HG02884 (cell line): ENCODE results near the gene TGFBR3.

ENCODE experiments used
- ATAC-seq: cut with Tn5 transposase; IDR thresholded peaks from one replicate; pipeline ENCODE4 v1.9.1; 2021; ENCODE audit warnings: mild to moderate bottlenecking, moderate library complexity; ENCODE audit not compliant: unreplicated experiment

The TGFBR3 gene

DNA sequence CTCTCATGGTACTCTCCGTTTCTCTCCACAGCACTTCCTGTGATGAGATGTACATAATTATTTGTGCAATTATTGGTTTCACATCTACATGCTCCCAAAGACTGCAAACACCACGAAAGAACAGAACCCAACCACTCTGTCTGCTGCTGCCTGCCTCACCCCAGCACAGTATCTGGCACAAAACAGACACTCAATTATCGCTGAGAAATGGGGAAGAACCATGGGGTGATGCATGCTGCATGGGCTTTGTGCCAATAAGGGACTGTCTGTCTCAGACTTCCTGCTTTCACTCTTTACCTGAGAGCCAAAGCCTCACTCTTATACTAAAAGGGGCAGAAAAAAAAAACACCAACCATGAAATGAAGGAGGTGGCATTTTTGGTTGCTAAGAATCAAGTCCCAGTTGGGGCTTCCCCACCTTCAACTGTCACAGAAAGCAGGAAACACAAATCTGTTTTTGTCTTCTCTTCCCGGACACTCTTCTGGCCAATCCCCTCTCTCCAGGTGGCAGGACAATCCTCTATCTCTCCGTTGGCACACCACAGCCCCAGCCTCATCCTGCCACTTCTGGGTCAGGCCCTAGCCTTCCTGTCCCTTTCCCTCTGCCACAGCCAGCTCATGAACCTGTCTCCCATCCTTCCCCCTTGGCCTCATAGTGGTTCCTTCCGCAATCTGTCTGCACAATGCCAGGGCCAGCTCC lies 82.0 kb downstream of the TGFBR3 start:
- peak; percentile 84 for ATAC-seq

DNA sequence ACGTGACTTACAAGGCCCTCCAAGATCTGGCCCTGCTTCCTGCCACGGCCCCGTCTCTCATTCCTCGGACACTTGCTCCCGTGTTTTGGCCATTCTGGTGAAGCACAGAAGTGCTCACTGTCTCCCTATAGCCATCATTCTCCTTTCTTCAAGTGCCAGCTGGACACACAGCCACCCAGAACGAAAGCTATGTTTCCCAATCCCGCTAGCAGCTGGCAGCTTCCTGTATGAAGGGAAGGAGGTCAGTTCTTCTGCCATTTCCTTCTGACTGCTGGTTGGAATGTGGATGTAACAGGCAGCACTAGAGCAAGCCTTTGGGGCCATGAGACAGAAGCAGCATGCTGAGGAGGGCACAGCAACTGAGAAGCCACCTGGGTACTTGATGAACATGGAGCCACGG lies 82.8 kb downstream of the TGFBR3 start:
- ATAC-seq, result no peak

DNA sequence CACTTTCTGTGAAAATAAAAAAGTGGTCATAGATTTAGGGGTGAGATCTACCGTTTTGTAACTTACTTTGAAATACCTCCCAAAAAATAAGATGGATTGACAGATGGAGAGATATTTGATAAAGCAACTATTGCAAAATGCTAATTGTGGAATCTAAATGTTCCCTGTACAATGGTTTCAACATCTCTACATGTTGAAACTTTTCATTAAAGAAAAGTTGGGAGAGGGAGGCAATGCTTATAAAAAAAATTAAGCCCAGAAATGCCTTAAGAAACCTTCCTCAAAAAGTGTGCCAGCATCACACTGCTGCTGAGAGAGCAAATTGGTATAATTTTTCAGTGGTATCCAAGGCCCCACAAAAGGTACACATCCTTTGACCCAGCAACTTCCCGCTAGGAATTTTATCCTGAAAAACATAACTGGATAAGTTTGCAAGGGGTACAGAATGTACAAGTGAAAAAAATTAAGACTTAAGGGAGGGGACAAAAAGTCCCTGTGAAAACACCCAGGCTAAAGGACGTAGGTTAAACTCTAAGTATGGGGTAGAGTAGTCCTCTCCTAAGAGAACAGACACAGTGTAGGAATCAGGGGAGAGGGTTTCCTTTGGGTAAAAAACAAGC lies 84.3 kb downstream of the TGFBR3 start:
- ATAC-seq, result no peak

DNA sequence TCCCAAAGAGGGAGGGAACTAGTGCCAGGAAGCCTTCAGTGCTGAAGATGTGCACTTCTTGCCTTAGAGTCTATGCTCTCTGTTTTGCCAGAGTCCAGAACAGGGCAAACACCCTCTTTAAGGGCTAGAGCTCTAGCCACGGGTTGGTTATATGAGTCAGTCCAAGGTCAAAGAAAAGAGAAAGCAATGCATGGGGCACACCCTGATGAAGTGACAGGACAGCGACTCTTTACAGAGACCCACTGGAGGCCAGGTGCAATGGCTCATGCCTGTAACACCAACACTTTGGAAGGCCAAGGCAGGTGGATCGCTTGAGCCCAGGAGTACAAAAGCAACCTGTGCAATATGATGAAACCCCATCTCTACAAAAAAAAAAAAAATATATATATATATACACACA lies 86.1 kb downstream of the TGFBR3 start:
- ATAC-seq, result no peak

DNA sequence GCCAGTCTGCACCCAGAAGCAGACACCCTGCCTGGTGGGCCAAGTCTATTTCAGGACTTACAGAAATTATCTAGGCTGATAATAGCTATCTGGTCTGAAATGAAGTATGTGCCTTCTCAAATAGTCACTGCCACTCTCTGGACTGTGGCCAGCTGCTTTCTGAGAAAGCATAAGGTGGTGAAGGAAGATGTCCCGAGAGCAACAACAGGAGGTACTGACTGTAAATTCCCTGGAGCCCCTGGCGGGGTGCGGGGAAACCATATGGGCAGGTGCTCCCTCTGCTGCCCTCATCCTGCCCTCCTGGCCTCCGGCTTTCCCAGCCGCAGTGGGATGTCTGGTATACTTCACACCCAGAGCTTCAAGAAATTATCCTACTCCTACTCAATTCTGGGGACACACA lies 86.8 kb downstream of the TGFBR3 start:
- no peak for ATAC-seq

DNA sequence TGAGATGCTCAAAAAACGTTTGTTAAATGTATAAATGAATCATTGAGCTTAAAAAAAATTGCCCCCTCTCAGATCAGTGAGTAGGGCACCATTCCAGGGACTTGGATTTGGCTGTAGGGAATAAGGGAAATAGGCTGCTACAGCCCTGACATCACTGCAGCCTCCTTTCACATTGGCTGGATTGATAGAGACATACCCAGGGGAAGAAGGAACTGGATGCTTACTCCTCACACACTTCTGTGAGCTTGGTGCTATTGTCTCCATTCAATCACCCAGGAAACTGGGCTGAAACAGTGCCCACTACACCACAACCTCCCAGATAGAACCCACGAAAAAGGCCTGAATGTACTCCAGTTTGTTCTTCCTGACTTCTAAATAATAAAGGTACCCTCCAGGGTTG lies 87.2 kb downstream of the TGFBR3 start:
- no peak for ATAC-seq

DNA sequence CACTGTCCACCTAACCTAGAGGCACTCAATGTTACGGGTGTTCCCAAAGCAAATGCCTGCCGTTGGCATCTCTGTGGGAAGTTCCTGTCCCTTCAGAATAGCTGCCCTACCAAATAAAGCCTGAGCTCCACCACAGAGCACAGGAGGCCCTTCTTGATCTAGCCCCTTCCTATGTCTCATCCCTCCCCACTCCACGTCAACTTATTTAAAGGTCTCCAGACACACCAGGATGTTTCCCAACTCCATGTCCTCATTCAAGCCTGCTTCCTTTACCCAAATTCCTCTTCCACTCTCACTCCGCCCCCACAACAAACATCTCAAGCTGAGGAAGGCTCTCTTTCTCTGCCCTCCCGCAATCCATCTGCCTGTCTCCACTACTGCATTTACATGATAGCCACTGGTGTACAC lies 87.7 kb downstream of the TGFBR3 start:
- ATAC-seq, result no peak

DNA sequence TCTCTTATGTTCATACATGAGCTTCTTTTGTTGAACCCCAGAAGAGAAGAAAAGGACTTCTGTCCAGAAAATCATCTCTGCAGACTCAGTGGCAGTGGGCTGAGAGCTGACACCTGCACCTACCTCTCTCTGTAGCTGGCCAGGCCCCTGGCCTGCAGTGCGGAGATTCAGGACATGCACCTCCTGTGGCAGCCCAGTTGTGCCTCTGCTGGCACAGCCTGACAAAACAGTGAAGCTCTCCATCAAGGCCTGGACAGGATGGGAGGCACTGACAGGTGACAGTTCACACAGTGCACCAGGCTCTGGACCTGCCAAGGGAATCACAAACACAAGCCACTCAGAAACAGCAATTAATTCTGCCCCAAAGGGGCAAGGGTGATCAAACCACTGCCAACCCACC lies 88.8 kb downstream of the TGFBR3 start:
- no peak for ATAC-seq

DNA sequence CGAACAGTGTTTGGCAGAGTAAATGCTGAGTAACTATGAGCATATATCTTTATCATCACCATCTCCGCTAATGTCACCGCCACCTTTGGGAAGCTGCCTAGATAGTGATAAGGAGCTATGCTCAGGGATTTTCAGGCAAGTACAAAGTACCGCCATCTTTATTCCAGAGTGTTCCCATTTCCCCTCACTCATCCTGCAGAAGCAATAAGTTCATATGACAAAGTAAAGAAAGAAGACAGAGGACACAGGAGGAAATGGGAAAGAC lies 89.6 kb downstream of the TGFBR3 start:
- ATAC-seq, result no peak

DNA sequence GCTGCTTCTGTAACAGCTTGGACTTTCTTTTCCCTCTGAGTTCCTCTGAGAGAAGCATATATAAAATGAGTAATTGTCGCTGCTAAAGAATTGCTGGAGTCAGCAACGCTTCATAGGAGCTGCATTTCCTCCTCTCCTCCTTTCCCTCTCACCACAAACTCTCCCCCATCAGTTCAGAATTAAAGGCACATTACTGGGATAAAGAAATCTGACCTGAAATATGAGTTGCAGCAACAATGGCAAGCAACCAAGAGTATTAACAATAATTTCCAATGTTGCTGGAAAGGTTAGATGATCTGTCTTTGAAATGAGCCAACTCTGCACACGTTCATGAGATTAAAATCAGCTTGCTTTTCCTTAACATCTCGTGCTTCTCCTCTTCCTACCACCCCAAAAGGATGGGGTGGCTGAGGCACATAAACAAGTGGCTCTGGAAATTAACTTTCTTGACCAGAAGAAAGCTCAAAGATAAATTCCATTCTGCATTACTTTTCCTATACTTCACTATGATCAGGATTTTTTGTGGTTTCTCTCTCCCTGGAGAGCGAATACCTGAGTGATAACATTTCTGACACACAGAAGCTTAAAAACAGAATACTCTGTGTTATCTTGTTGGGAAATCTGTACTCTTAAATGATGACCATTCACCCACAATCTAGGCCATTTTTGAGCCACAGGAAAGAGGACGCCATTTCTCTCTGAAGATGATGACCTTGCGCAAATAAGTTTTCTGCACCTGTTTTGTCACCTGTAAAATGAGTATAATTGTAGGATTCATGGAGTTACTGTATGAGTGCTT lies 90.2 kb downstream of the TGFBR3 start:
- no peak for ATAC-seq

DNA sequence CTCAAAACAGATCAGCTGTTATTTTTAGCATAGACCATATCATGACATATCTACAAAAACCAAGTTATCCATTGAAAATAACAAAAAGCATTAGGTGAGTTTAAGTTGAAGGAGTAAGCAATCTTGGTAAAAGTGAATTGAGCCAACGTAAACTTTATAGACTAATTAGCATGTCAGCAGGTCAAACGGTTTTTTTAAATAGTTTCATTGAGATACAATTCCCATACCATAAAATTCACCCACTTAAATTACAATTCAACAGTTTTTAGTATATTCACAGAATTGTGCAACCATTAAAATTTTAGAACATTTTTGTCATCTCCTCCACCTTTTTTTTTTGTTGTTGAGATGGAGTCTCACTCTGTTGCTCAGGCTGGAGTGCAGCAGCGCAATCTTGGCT lies 92.1 kb downstream of the TGFBR3 start:
- no peak for ATAC-seq

DNA sequence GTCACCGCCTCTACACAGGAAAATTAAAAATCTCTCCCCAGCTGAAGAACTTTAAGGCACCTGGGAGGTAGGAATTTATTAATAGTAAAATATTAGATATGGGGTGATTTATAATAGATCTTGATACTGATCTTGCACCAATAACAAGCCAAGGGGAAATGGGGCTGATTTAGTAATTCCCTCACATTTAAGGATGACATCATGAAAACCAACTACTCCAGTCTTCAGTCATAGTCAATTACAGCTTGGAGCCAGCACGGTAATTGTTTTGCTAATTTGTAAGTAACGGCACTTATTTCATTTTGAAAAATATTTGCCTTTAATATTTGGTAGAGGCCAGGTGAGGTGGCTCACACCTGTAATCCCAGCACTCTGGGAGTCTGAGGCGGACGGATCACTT lies 92.8 kb downstream of the TGFBR3 start:
- ATAC-seq, result no peak

DNA sequence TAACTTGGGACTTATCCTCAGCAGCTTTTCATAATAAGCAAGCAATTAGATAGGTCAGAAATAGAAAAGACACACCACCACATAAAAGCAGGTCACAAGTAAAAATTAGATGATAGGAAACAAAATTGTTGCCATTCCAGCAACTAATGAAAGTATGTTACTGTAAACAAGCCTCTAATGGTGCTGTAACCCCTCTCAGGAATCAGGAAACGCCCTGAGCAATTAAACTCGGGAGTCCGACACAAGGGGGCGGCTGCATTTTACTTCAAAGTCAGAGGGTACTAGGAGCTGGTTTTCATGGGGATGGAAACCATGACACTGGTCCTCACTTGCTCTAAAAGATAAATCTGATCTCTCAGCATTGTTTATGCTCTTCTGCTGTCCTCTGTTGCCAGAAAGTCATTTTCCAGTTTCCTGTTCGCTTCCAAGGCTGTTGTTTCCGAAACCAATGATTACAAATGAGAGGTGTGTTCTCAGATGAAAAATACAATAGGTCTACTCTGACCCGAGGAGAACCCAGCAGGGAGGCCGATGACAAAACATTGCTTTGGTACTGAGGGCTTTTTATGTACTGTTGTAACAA lies 93.4 kb downstream of the TGFBR3 start:
- no peak for ATAC-seq

DNA sequence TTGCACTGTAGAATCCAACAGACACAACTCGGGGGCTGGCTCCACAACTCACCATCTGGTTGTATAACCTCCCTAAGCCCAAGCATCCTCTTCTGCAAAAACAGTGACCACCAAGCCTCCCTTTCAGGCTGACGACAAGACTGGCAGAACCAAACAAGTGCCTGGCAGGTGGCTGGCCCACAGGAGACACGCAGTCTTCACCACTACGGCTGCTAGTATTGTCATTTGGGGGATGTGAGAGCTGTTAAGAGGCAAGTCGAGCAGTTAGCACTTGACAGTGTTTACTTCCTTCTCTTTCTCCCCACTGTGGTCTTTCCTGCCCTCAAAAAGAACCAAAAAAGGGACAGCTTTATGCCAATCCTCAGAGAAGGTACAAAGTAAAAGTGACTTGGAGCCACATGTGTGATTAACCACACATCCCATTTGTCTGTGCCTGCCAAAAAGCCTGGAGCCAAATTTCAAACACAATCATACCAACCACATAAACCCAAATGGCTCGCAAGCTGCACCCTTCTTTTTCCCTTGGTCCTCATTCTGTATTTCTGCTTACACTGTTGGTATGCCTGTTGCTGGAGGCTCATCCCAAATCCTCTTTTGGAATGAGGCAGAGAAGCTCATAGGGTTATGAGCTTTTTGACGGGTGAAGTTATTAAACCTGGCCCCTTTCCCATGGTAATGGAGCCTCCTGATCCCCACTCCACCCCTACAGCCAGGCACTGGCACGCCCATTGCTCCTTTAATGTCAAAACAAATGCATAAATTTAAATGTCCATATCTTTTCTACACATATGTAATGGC lies 94.1 kb downstream of the TGFBR3 start:
- no peak for ATAC-seq

DNA sequence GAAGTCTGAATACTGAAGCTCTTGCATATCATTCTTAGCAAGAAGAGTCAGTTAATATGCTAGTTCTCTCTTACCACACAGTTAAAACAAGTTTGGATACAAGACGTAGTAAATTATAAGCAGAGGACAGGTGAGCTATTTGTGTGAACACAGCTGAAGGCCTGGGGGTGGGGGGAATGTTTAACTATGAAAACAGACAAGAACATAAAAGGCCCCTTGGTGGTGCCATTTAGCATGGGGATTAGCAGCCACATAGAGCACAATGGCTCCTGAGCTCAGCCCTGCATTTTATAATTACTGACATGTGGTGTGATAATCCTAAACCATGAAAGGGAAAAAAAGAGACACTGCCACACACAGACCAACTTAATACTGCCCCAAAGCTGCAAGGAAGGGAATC lies 94.8 kb downstream of the TGFBR3 start:
- no peak for ATAC-seq

DNA sequence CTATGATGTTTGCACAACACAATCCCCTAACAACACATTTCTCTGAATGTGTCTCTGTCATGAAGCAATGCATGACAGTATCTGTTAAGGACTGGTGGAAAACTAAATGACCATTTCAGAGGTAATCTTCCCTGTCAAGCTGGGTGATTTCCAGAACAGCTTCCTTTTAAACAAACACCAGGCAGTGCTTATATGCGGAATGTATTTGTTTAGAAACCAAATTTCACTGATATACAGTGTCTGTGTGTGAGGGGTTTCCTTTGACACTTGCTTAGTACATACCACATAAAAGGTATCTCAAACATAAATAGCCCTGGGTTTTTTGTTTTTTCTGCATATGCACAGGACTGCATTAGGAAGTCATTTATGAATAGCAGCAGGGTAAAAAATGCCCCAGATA lies 95.6 kb downstream of the TGFBR3 start:
- no peak for ATAC-seq

DNA sequence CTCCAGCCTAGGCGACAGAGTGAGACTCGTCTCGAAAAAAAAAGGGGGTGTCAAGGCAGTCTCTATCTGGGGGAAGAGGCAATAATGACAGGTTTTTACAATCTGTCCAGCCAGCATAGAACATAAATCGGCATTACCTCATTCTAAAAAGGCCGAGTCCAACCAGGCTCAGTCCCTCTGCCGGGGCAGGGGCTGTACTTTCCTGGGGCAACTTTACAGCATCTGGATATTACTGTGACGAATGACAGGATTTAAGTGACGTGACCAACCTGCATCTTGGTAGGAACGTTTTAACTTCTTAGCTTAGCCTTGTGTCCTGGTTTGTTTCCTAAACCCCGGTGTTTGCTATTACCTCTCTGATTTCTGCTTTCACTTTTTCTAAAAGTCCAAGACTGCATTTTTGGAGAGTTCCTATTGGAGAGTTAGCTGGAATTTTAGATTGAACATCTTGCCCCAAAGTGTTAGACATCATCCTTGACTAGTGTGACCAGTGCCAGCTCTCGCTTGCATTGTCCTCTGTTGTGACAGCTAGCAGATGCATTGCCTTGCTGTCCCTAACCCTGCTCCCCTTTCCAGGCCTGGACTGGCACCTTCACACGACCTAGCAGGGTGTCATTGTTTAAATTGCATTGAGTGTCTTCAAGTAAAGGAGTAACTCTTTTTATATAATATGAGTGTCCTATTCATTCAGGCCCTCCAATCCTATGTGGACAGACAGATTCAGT lies 96.5 kb downstream of the TGFBR3 start:
- no peak for ATAC-seq

DNA sequence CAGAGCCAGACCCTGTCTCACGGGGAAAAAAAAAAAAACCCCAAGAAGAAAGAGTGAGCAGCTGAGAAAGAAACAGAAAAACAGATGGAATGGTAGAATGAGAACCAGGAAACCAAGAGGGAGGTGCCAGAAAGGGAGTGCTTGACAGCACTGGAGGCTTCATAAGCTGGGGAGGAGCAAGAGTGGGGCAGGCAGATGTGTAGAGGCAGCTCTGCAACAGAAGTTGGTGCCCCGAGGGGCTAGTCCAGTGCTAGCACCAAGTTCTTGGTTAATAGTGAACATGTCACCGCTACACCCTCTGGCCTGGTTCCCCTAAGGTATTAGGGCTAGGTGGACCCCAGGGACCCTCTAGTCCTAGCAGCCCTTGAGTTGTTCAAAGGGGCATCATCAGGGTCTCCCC lies 98.0 kb downstream of the TGFBR3 start:
- ATAC-seq, result no peak

DNA sequence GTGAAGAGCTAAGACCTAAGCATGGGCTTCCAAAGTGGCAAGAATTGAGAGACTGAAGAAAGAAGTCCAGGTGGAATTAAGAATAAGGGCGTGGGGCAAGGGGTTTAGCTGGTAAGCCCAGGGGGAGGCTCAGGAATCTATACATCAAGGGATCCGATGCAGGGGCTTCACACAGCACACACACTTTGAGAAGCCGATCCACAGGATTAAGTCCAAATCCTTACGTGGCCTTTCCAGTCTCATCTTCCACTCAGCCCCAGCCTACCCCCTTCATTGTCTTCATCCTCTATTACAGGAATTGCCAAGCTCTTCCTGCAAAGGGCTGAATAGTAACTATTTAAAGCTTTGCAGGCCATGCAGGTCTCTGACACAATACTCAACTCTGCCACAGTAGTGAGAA lies 101.3 kb downstream of the TGFBR3 start:
- no peak for ATAC-seq

DNA sequence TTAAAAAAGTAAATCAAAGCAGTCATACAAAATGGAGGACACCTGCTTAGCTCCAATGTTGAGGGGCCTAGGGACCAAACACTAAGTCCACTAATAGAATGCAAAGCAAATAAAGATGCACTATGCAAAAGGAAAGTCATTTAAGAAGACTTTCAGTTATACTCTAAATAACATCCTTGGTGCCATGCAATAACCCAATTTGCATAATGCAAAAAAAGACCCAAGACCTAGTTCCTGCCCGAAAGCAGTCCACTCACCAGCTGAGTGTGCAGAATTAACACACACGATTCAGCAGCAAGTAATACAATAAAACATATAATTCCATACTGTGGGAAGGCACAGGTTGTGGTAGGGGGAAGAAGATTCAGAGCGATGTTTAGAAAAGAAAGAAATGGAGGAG lies 101.8 kb downstream of the TGFBR3 start:
- peak; percentile 62 for ATAC-seq
